ENCODE results near the gene MOV10.

Gene MOV10

DNA sequence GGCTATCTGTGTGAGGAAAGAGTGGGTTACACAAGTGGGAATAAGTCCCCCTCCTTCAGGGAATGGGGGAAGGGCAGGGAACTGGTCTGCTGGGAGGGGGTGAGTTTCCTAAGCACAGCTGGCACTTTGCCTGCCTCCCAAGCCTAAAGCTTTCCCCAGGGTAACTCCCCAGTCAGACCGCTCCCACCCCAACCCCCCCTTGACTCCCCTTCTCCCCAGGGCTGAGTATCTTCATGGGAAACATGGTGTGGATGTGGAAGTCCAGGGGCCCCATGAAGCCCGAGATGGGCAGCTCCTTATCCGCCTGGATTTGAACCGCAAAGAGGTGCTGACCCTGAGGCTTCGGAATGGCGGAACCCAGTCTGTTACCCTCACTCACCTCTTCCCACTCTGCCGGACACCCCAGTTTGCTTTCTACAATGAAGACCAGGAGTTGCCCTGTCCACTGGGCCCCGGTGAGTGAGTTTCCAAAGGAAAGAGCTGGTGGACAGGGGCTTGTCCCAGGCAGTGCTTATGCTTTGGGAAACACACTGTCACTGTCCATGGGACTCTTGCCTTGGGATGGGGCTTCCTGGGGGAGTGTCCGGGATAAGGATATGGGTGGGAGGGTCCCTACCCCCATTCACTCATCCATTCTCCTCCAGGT lies 14.9 kb downstream of the MOV10 start:
- in situ Hi-C loops (cut with MboI; ENCODE audit: low sequenced_read_pairs, unreplicated experiment), result no loop called here
- TF ChIP-seq, protein P1, sequence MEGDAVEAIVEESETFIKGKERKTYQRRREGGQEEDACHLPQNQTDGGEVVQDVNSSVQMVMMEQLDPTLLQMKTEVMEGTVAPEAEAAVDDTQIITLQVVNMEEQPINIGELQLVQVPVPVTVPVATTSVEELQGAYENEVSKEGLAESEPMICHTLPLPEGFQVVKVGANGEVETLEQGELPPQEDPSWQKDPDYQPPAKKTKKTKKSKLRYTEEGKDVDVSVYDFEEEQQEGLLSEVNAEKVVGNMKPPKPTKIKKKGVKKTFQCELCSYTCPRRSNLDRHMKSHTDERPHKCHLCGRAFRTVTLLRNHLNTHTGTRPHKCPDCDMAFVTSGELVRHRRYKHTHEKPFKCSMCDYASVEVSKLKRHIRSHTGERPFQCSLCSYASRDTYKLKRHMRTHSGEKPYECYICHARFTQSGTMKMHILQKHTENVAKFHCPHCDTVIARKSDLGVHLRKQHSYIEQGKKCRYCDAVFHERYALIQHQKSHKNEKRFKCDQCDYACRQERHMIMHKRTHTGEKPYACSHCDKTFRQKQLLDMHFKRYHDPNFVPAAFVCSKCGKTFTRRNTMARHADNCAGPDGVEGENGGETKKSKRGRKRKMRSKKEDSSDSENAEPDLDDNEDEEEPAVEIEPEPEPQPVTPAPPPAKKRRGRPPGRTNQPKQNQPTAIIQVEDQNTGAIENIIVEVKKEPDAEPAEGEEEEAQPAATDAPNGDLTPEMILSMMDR (IDR thresholded peaks at IDR 0.05; ENCODE audit: borderline replicate concordance, control extremely low read depth, extremely low read depth, insufficient read depth, missing control alignments), result no peak

DNA sequence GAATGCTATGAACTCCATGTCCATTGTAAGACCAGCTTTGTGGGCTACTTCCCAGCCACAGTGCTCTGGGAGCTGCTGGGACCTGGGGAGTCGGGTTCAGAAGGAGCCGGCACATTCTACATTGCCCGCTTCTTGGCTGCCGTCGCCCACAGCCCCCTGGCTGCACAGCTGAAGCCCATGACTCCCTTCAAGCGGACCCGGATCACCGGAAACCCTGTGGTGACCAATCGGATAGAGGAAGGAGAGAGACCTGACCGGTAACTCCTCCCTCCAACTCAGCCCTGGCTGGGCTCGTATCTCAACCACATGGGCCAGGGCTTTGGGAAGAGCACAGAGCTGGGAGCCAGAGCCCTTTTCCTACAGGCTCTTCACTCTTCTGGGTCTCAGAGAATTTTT lies 15.4 kb downstream of the MOV10 start:
- TF ChIP-seq, protein P1 (IDR thresholded peaks at IDR 0.05; ENCODE audit: borderline replicate concordance, control extremely low read depth, extremely low read depth, insufficient read depth, missing control alignments), result no peak
- no peak for DNase-seq (ENCODE audit: low spot score)
- in situ Hi-C loops (cut with MboI; ENCODE audit: low sequenced_read_pairs, unreplicated experiment), result no loop called here

More for the DNA sequence above, 14.9 kb downstream of the MOV10 start:
- no peak for DNase-seq (ENCODE audit: low spot score)

DNA sequence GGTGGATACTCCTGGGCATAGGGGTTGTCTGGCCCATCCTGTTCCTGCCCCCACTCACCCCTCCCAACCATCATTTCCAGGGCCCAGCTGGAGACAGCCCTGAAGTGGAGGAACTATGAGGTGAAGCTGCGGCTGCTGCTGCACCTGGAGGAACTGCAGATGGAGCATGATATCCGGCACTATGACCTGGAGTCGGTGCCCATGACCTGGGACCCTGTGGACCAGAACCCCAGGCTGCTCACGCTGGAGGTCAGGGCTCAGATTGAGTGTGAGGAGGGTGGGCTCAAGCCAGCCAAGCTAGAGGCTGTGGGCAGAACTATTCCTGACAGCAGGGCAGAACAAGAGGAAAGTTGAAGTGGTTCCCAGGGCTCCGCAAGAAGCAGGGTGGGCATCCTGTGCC lies 18.2 kb downstream of the MOV10 start:
- in situ Hi-C loops (cut with MboI; ENCODE audit: low sequenced_read_pairs, unreplicated experiment), result no loop called here
- TF ChIP-seq, protein P1 (IDR thresholded peaks at IDR 0.05; ENCODE audit: borderline replicate concordance, control extremely low read depth, extremely low read depth, insufficient read depth, missing control alignments), result no peak
- DNase-seq (ENCODE audit: low spot score), result no peak

DNA sequence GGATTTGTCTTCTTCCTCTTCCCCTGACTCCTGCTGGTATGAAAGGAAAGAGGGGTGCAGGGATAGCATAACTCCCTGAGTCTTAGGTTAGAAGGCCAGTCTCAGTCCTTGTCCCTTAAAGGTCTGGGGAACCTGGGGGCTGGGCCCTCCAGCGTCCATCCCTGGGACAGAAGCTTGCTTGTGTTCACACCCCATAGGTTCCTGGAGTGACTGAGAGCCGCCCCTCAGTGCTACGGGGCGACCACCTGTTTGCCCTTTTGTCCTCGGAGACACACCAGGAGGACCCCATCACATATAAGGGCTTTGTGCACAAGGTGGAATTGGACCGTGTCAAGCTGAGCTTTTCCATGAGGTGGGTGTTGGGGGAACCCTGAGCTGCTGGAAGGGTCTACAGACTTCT lies 19.4 kb downstream of the MOV10 start:
- TF ChIP-seq, protein P1 (IDR thresholded peaks at IDR 0.05; ENCODE audit: borderline replicate concordance, control extremely low read depth, extremely low read depth, insufficient read depth, missing control alignments), result no peak
- DNase-seq (ENCODE audit: low spot score), result no peak
- in situ Hi-C loops (cut with MboI; ENCODE audit: low sequenced_read_pairs, unreplicated experiment), result no loop called here

DNA sequence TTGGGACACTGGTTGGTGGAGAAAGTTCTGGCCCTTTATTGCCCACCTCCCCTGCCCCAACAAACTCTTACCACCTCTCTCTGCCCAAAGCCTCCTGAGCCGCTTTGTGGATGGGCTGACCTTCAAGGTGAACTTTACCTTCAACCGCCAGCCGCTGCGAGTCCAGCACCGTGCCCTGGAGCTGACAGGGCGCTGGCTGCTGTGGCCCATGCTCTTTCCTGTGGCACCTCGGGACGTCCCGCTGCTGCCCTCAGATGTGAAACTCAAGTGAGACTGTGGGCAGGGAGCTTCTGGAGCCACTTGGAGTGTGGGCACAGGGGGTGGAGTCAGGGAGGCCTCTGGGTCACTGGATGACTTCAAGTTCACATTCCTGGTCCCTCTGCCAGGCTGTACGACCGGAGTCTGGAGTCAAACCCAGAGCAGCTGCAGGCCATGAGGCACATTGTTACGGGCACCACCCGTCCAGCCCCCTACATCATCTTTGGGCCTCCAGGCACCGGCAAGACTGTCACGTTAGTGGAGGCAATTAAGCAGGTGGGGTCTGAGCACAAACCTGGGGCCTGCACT lies 20.0 kb downstream of the MOV10 start:
- DNase-seq (ENCODE audit: low spot score), result no peak
- in situ Hi-C loops (cut with MboI; ENCODE audit: low sequenced_read_pairs, unreplicated experiment), result no loop called here
- TF ChIP-seq, protein P1 (IDR thresholded peaks at IDR 0.05; ENCODE audit: borderline replicate concordance, control extremely low read depth, extremely low read depth, insufficient read depth, missing control alignments), result no peak

DNA sequence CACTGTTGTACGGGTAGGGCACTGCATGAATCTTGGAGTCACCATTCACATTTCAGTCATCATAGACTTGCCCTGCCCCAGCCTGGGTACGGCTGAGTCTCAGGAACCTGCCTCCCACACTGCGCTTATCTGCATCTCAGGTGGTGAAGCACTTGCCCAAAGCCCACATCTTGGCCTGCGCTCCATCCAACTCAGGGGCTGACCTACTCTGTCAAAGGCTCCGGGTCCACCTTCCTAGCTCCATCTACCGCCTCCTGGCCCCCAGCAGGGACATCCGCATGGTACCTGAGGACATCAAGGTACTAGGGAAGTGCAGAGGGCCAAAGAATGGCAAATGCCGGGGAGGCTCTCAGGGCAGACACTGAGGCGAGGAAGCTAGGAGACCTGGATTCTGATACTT lies 20.8 kb downstream of the MOV10 start:
- TF ChIP-seq, protein P1 (IDR thresholded peaks at IDR 0.05; ENCODE audit: borderline replicate concordance, control extremely low read depth, extremely low read depth, insufficient read depth, missing control alignments), result no peak
- DNase-seq (ENCODE audit: low spot score), result no peak
- in situ Hi-C loops (cut with MboI; ENCODE audit: low sequenced_read_pairs, unreplicated experiment), result no loop called here
